WTC11 (cell line): ENCODE measurements around the gene CXCL6. TPM values are rescaled to one million over a fixed set of nuclear protein-coding genes. Genes with fewer than 3 reads are reported as not detected.

Experiments
- ATAC-seq: fragments of 200-7000 bp; cut with Tn5 transposase; 2 replicates; pipeline ENCODE4 v1.10.0; 2021; ENCODE audit warnings: mild to moderate bottlenecking, moderate library complexity
- CTCF ChIA-PET: fragments of 300-600 bp; sonication (Branson Sonifier 250); formaldehyde crosslinking; loops from one replicate; lab custom pipeline; 2021; ENCODE audit warnings: antibody characterized with exemption; lab: Charles Lee
- POLR2A ChIA-PET: fragments of 350-600 bp; sonication (Branson Sonifier 250); formaldehyde crosslinking; loops from one replicate; lab custom pipeline; 2021; ENCODE audit warnings: antibody characterized with exemption; lab: Charles Lee
- DNase-seq: peaks from one replicate; pipeline ENCODE4 v3.0.0; 2021; ENCODE audit warnings: low spot score
- H3K27ac Mint-ChIP-seq: 2 replicates; pipeline ENCODE4 v1.8.0; 2021; ENCODE audit warnings: mixed read lengths
- H3K27me3 Mint-ChIP-seq: 2 replicates; pipeline ENCODE4 v1.8.0; 2021; ENCODE audit warnings: low read depth, mild to moderate bottlenecking, moderate library complexity, mixed read lengths
- H3K36me3 Mint-ChIP-seq: 2 replicates; pipeline ENCODE4 v1.8.0; 2021; ENCODE audit warnings: mixed read lengths
- H3K4me1 Mint-ChIP-seq: 2 replicates; pipeline ENCODE4 v1.8.0; 2022; ENCODE audit warnings: mixed read lengths
- H3K4me3 Mint-ChIP-seq: 2 replicates; pipeline ENCODE4 v1.8.0; 2021; ENCODE audit warnings: mild to moderate bottlenecking, moderate library complexity, mixed read lengths
- H3K9me3 Mint-ChIP-seq: 2 replicates; pipeline ENCODE4 v1.8.0; 2021; ENCODE audit warnings: mixed read lengths
- ATF2 ChIP-seq: sonication (generic); formaldehyde crosslinking; IDR thresholded peaks from 2 replicates; pipeline ENCODE4 v1.8.1; 2022; ENCODE audit warnings: low read depth, missing genetic modification reagents, borderline replicate concordance
- E2F1 ChIP-seq: sonication (generic); formaldehyde crosslinking; IDR thresholded peaks from 2 replicates; pipeline ENCODE4 v1.8.0; 2022; ENCODE audit warnings: mild to moderate bottlenecking, missing genetic modification reagents
- ELF4 ChIP-seq: sonication (generic); formaldehyde crosslinking; IDR thresholded peaks from 2 replicates; pipeline ENCODE4 v1.8.1; 2022; ENCODE audit warnings: low read depth, mild to moderate bottlenecking, moderate library complexity, missing genetic modification reagents
- NFE2L1 ChIP-seq: sonication (generic); formaldehyde crosslinking; IDR thresholded peaks from 2 replicates; pipeline ENCODE4 v1.8.1; 2023; ENCODE audit warnings: missing genetic modification reagents
- NR2C2 ChIP-seq: sonication (generic); formaldehyde crosslinking; IDR thresholded peaks from 2 replicates; pipeline ENCODE4 v1.8.0; 2022; ENCODE audit warnings: mild to moderate bottlenecking, missing genetic modification reagents
- PRDM15 ChIP-seq: sonication (generic); formaldehyde crosslinking; IDR thresholded peaks from 2 replicates; pipeline ENCODE4 v1.8.0; 2022; ENCODE audit warnings: missing genetic modification reagents
- RORB ChIP-seq: fragments of 250-450 bp; sonication (Bioruptor Pico); IDR thresholded peaks from 2 replicates; pipeline ENCODE4 v1.9.0; 2021; ENCODE audit warnings: mild to moderate bottlenecking
- STAT6 ChIP-seq: sonication (generic); formaldehyde crosslinking; conservative IDR thresholded peaks from 2 replicates; pipeline ENCODE4 v1.8.1; 2023; ENCODE audit warnings: mild to moderate bottlenecking, low read depth, missing genetic modification reagents, moderate library complexity
- TCF7 ChIP-seq: sonication (generic); formaldehyde crosslinking; IDR thresholded peaks from 2 replicates; pipeline ENCODE4 v1.8.0; 2022; ENCODE audit warnings: mild to moderate bottlenecking, low read depth, missing genetic modification reagents, moderate library complexity
- ZNF281 ChIP-seq: sonication (generic); formaldehyde crosslinking; IDR thresholded peaks from 2 replicates; pipeline ENCODE4 v1.8.0; 2023; ENCODE audit warnings: mild to moderate bottlenecking, missing genetic modification reagents
- total RNA-seq: library from RNA; stranded (reverse); gene quantifications from 3 replicates; pipeline ENCODE4 v1.2.3, GENCODE V29; 2021

Gene CXCL6
- total RNA-seq, 1 experiment from 2014 or later: 4.9 TPM

GRCh38 chr4:73828956-73829355 lies 7.5 kb upstream of the CXCL6 start:
- H3K27ac Mint-ChIP-seq: no peak overlapping the region
- ChIA-PET POLR2A (no interaction called here), CTCF (no interaction called here)
- H3K36me3 Mint-ChIP-seq: peaks cover 12% of the 10 kb centered on the region
- peaks cover 21% of the 10 kb centered on the region for H3K9me3 Mint-ChIP-seq
- H3K4me1 Mint-ChIP-seq: no peaks in the 10 kb centered on the region
- DNase-seq: no peak
- TF ChIP-seq TCF7 (CRISPR knock-in tag) (no peak), ELF4 (CRISPR knock-in tag) (no peak), STAT6 (CRISPR knock-in tag) (no peak), ATF2 (CRISPR knock-in tag) (no peak), E2F1 (CRISPR knock-in tag) (no peak), ZNF281 (CRISPR knock-in tag) (no peak), RORB (CRISPR knock-in tag) (no peak), NFE2L1 (CRISPR knock-in tag) (no peak), PRDM15 (CRISPR knock-in tag) (no peak)
- no peak for ATAC-seq
- H3K27me3 Mint-ChIP-seq: peaks cover 6% of the 10 kb centered on the region
- no peak overlapping the region for H3K4me3 Mint-ChIP-seq

GRCh38 chr4:73831569-73831968 lies 4.9 kb upstream of the CXCL6 start:
- Mint-ChIP-seq H3K27ac (no peak overlapping the region), H3K36me3 (peaks cover 12% of the 10 kb centered on the region), H3K4me3 (no peak overlapping the region), H3K27me3 (peaks cover 8% of the 10 kb centered on the region), H3K4me1 (0 out of 2 replicates have a peak, but pooled peaks cover 2% of the 10 kb centered on the region), H3K9me3 (peaks cover 20% of the 10 kb centered on the region)
- ChIA-PET POLR2A (no interaction called here), CTCF (no interaction called here)
- no peak for TF ChIP-seq NR2C2 (CRISPR knock-in tag)
- ATAC-seq (no peak), DNase-seq (no peak)
